PC-3 (cell line): ENCODE measurements around the gene CCDC177.

ENCODE experiments used
- EZH2 ChIP-seq: fragments of 300-600 bp; sonication (generic); IDR thresholded peaks from one replicate; pipeline ENCODE4 v1.6.1; 2017; ENCODE audit warnings: antibody characterized with exemption, mild to moderate bottlenecking, low read length; ENCODE audit not compliant: unreplicated experiment
- TF ChIP-seq, protein P1 (sequence below): fragments of 300-600 bp; sonication (generic); conservative IDR thresholded peaks from 2 replicates; pipeline ENCODE4 v1.5.1; 2017; ENCODE audit warnings: antibody characterized with exemption, low read depth, mild to moderate bottlenecking, low read length

- TF ChIP-seq, protein P1, sequence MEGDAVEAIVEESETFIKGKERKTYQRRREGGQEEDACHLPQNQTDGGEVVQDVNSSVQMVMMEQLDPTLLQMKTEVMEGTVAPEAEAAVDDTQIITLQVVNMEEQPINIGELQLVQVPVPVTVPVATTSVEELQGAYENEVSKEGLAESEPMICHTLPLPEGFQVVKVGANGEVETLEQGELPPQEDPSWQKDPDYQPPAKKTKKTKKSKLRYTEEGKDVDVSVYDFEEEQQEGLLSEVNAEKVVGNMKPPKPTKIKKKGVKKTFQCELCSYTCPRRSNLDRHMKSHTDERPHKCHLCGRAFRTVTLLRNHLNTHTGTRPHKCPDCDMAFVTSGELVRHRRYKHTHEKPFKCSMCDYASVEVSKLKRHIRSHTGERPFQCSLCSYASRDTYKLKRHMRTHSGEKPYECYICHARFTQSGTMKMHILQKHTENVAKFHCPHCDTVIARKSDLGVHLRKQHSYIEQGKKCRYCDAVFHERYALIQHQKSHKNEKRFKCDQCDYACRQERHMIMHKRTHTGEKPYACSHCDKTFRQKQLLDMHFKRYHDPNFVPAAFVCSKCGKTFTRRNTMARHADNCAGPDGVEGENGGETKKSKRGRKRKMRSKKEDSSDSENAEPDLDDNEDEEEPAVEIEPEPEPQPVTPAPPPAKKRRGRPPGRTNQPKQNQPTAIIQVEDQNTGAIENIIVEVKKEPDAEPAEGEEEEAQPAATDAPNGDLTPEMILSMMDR = no peak
- TF ChIP-seq EZH2 = no peak
These were observed 43.5 kb downstream of the CCDC177 start for GRCh38 chr14:69531135-69531534.
